GM12878 (cell line): ENCODE measurements around the gene FABP2. TPM values are rescaled to one million over a fixed set of nuclear protein-coding genes. Genes with fewer than 3 reads are reported as not detected.

Experiments used
- ATAC-seq: fragments of 200-7000 bp; cut with Tn5 transposase; 3 replicates; pipeline ENCODE4 v1.9.1; 2020; ENCODE audit warnings: mild to moderate bottlenecking, moderate library complexity
- Bru-seq: library from RNA; stranded (reverse); fragments of 400-500 nt; gene quantifications from one replicate; lab custom pipeline; 2021; lab: Mats Ljungman, UMichigan
- BruChase-seq, 2 experiments: library from RNA; stranded (reverse); fragments of 400-500 nt; gene quantifications; one replicate each; lab custom pipeline; 2021; lab: Mats Ljungman, UMichigan
- BruUV-seq: library from RNA; stranded (reverse); fragments of 400-500 nt; replicated peaks from 2 replicates; lab custom pipeline; 2021; lab: Mats Ljungman, UMichigan
- CTCF ChIA-PET: fragments of 300-600 bp; sonication (Branson Sonifier 250); formaldehyde crosslinking; extraction: SDS; loops from one replicate; lab custom pipeline; 2021; ENCODE audit warnings: inconsistent platforms; lab: Yijun Ruan, JAX
- POLR2A ChIA-PET: fragments of 350-600 bp; formaldehyde crosslinking; extraction: SDS; loops from one replicate; lab custom pipeline; 2021; ENCODE audit warnings: inconsistent platforms; lab: Charles Lee
- RAD21 ChIA-PET: fragments of 300-600 bp; sonication (Branson Sonifier 250); formaldehyde crosslinking; loops from one replicate; lab custom pipeline; 2023; ENCODE audit warnings: antibody characterized with exemption; ENCODE audit not compliant: unreplicated experiment; lab: Charles Lee
- SMC1A ChIA-PET: fragments of 300-600 bp; sonication (Branson Sonifier 250); formaldehyde crosslinking; loops from one replicate; lab custom pipeline; 2023; ENCODE audit not compliant: unreplicated experiment, uncharacterized antibody; lab: Charles Lee
- DNase-seq: peaks from one replicate; pipeline ENCODE4 v3.0.0-alpha.2; 2011; ENCODE audit warnings: low read depth, low spot score
- FAIRE-seq: peaks from 3 replicates; lab custom pipeline; 2011; peaks lifted over from hg19 to GRCh38; lab: Jason Lieb, UNC
- H2AFZ ChIP-seq: 2 replicates; pipeline ENCODE4 v1.6.0; 2011; ENCODE audit warnings: low read depth, low read length, control low read depth; ENCODE audit not compliant: control insufficient read depth
- H3K27ac ChIP-seq: 2 replicates; pipeline ENCODE4 v1.5.1; 2011; ENCODE audit warnings: control low read depth; ENCODE audit not compliant: control insufficient read depth, insufficient read depth
- H3K27me3 ChIP-seq, 2 experiments: replicated peaks in 1 of 2; 2 replicates each; pipeline versions ENCODE4 v1.6.0 to v1.6.1; 2011; ENCODE audit warnings: low read length in 1 of 2; ENCODE audit not compliant: control insufficient read depth in 2 of 2, insufficient read depth in 2 of 2
- H3K36me3 ChIP-seq, 2 experiments: 2 replicates each; pipeline ENCODE4 v1.5.1; 2011; ENCODE audit warnings: low read length in 1 of 2; ENCODE audit not compliant: control insufficient read depth in 2 of 2, insufficient read depth in 2 of 2
- H3K4me1 ChIP-seq: 2 replicates; pipeline ENCODE4 v1.6.1; 2011; ENCODE audit warnings: mild to moderate bottlenecking, low read length, moderate library complexity, mixed read lengths; ENCODE audit not compliant: control insufficient read depth, insufficient read depth
- H3K4me2 ChIP-seq: 2 replicates; pipeline ENCODE4 v1.6.0; 2011; ENCODE audit warnings: control low read depth; ENCODE audit not compliant: control insufficient read depth, insufficient read depth
- H3K4me3 ChIP-seq: fragments of 200-600 bp; sonication (generic); 2 replicates; pipeline ENCODE4 v1.5.1; 2016
- H3K79me2 ChIP-seq: 2 replicates; pipeline ENCODE4 v1.6.0; 2011; ENCODE audit warnings: low read length; ENCODE audit not compliant: control insufficient read depth, insufficient read depth
- H3K9ac ChIP-seq: 2 replicates; pipeline ENCODE4 v1.8.0; 2011; ENCODE audit warnings: low read length, control low read depth, mixed read lengths; ENCODE audit not compliant: control insufficient read depth, insufficient read depth
- H3K9me3 ChIP-seq: replicated peaks from 3 replicates; pipeline ENCODE4 v1.5.1; 2011; ENCODE audit warnings: mild to moderate bottlenecking, low read length; ENCODE audit not compliant: control insufficient read depth, insufficient read depth
- H4K20me1 ChIP-seq: 2 replicates; pipeline ENCODE4 v1.6.0; 2011; ENCODE audit not compliant: control insufficient read depth, insufficient read depth
- ATF7 ChIP-seq: fragments of 450-650 bp; IDR thresholded peaks from 2 replicates; pipeline ENCODE4 v1.6.1; 2016; ENCODE audit warnings: low read depth, mild to moderate bottlenecking
- GABPA ChIP-seq: IDR thresholded peaks from 2 replicates; pipeline ENCODE4 v1.6.1; 2014; ENCODE audit warnings: antibody characterized with exemption, low read depth, mild to moderate bottlenecking, inconsistent platforms
- GATAD2B ChIP-seq: fragments of 450-650 bp; conservative IDR thresholded peaks from 2 replicates; pipeline ENCODE4 v1.6.1; 2017; ENCODE audit warnings: low read depth, mild to moderate bottlenecking, moderate library complexity
- JUND ChIP-seq: IDR thresholded peaks from 2 replicates; pipeline ENCODE4 v1.6.1; 2012; ENCODE audit warnings: low read depth, mild to moderate bottlenecking, low read length, improper control_type of control experiment, moderate library complexity
- MTA2 ChIP-seq: fragments of 450-650 bp; IDR thresholded peaks from 2 replicates; pipeline ENCODE4 v1.6.1; 2016; ENCODE audit warnings: low read depth, mild to moderate bottlenecking, moderate library complexity
- MYC ChIP-seq: IDR thresholded peaks from 2 replicates; pipeline ENCODE4 v1.6.1; 2011; ENCODE audit warnings: mild to moderate bottlenecking, low read length, moderate library complexity, inconsistent platforms; ENCODE audit not compliant: insufficient read depth, insufficient replicate concordance, insufficient read length, severe bottlenecking
- NBN ChIP-seq: fragments of 450-650 bp; IDR thresholded peaks from 2 replicates; pipeline ENCODE4 v1.6.1; 2016
- RB1 ChIP-seq: fragments of 450-650 bp; formaldehyde crosslinking; IDR thresholded peaks from 2 replicates; pipeline ENCODE4 v1.6.1; 2017; ENCODE audit warnings: mild to moderate bottlenecking, borderline replicate concordance
- SIN3A ChIP-seq: IDR thresholded peaks from 2 replicates; pipeline ENCODE4 v1.6.1; 2012; ENCODE audit warnings: low read depth, low read length, improper control_type of control experiment
- SPI1 ChIP-seq: IDR thresholded peaks from 2 replicates; pipeline ENCODE4 v1.6.1; 2011; ENCODE audit warnings: low read depth, mild to moderate bottlenecking, low read length, moderate library complexity, borderline replicate concordance; ENCODE audit not compliant: insufficient read depth
- ZSCAN29 ChIP-seq: fragments of 450-650 bp; IDR thresholded peaks from 2 replicates; pipeline ENCODE4 v1.6.1; 2017; ENCODE audit warnings: mild to moderate bottlenecking, moderate library complexity
- WGBS: methylation state at CpG from one replicate; pipeline ENCODE4 v1.1.6; 2016; ENCODE audit warnings: low lambda C conversion rate; ENCODE audit not compliant: insufficient replicate concordance, insufficient coverage; ENCODE audit errors: missing lambda C conversion rate; 5-methylcytosine and 5-hydroxymethylcytosine counted together
- in situ Hi-C: fragments of 300-500 bp; cut with MboI; formaldehyde crosslinking; loops from 9 replicates; pipeline ENCODE4 v1.14.3; 2018; ENCODE audit warnings: mixed read lengths
- intact Hi-C: fragments of 100-400 bp; cut with micrococcal nuclease; formaldehyde crosslinking; loops from one replicate; pipeline ENCODE4 v1.14.2; 2022; ENCODE audit not compliant: unreplicated experiment
- long read RNA-seq, 2 experiments: library from polyadenylated mRNA; unstranded; transcript quantifications; one replicate each; pipeline ENCODE4 v2.0.0, GENCODE V29; 2019 to 2020
- polyA minus RNA-seq, 3 experiments: library from RNA; depleted of rRNA, polyadenylated mRNA; stranded (reverse); fragments of >200 nt; gene quantifications; 2 replicates each; pipeline ENCODE4 v1.2.3, GENCODE V29; 2011
- polyA plus RNA-seq, 11 experiments: library from polyadenylated mRNA; depleted of rRNA in 4 of 11; unstranded in 6 of 11; stranded (reverse) in 5 of 11; fragments of >200 nt; fragmentation: Nextera tagmentation in 4 of 11; fragmentation: Illumina TruSeq in 1 of 11; extraction: Ambion mirVana in 4 of 11; extraction: Trizol in 1 of 11; gene quantifications; 1 replicate in 1 of 11; 2 replicates in 10 of 11; pipeline versions ENCODE4 v1.2.1 to v1.2.3, GENCODE V29; 2011 to 2016; ENCODE audit warnings: inconsistent platforms in 2 of 11, missing spikeins in 2 of 11, low read depth in 1 of 11
- total RNA-seq, 4 experiments: library from RNA; depleted of rRNA in 3 of 4; stranded (reverse); fragments of >200 nt in 3 of 4; fragmentation: Illumina TruSeq in 1 of 4; extraction: Trizol in 1 of 4; gene quantifications; 2 replicates each; pipeline versions ENCODE4 v1.2.1 to v1.2.3, GENCODE V29; 2013 to 2021
- TF ChIP-seq, protein P1 (sequence below): fragments of 450-650 bp; IDR thresholded peaks from 2 replicates; pipeline ENCODE4 v1.6.1; 2017; ENCODE audit warnings: mild to moderate bottlenecking, moderate library complexity
- TF ChIP-seq, protein P2 (sequence below): fragments of 450-650 bp; IDR thresholded peaks from 2 replicates; pipeline ENCODE4 v1.6.1; 2016; ENCODE audit warnings: mild to moderate bottlenecking
- TF ChIP-seq, protein P3 (sequence below): fragments of 450-650 bp; IDR thresholded peaks from 2 replicates; pipeline ENCODE4 v1.6.1; 2017; ENCODE audit warnings: borderline replicate concordance

Gene FABP2
- not detected in 2 replicates for total RNA-seq (2013; cell fraction: nucleolus; rRNA removed)
- total RNA-seq (2014; rRNA removed) (not detected in 2 replicates), total RNA-seq (2014; rRNA removed; fragmentation: Illumina TruSeq; extraction: Trizol) (not detected in 2 replicates), total RNA-seq (2021) (not detected in 2 replicates), polyA plus RNA-seq (2011; rRNA removed) (not detected in 2 replicates), polyA plus RNA-seq (2014; fragmentation: Illumina TruSeq; extraction: Trizol) (not detected in 2 replicates), polyA plus RNA-seq (2014; fragmentation: Nextera tagmentation; extraction: Ambion mirVana) (not detected), polyA plus RNA-seq (2014; rRNA removed) (not detected in 2 replicates), polyA plus RNA-seq (2016; fragmentation: Nextera tagmentation; extraction: Ambion mirVana) (not detected), polyA minus RNA-seq (2011; rRNA and poly(A)+ RNA removed) (not detected in 2 replicates), Bru-seq, nascent RNA (not detected), BruChase-seq, experiment 1, labeled RNA remaining after a 6-hour chase (not detected), BruChase-seq, experiment 2, labeled RNA remaining after a 2-hour chase (not detected)
- polyA plus RNA-seq (2011; ENCODE audit: low read depth), result not detected
- not detected in 2 replicates for polyA plus RNA-seq (2011; cell fraction: cytosol; rRNA removed)
- polyA plus RNA-seq (2011; cell fraction: nucleus; rRNA removed), result not detected in 2 replicates
- not detected in 2 replicates for polyA plus RNA-seq (2012)
- not detected in 2 replicates for polyA minus RNA-seq (2011; cell fraction: cytosol; rRNA and poly(A)+ RNA removed)
- not detected in 2 replicates for polyA minus RNA-seq (2011; cell fraction: nucleus; rRNA and poly(A)+ RNA removed)
- long read RNA-seq, experiment 1, result 0 reads
- long read RNA-seq, experiment 2, result 0 reads

DNA sequence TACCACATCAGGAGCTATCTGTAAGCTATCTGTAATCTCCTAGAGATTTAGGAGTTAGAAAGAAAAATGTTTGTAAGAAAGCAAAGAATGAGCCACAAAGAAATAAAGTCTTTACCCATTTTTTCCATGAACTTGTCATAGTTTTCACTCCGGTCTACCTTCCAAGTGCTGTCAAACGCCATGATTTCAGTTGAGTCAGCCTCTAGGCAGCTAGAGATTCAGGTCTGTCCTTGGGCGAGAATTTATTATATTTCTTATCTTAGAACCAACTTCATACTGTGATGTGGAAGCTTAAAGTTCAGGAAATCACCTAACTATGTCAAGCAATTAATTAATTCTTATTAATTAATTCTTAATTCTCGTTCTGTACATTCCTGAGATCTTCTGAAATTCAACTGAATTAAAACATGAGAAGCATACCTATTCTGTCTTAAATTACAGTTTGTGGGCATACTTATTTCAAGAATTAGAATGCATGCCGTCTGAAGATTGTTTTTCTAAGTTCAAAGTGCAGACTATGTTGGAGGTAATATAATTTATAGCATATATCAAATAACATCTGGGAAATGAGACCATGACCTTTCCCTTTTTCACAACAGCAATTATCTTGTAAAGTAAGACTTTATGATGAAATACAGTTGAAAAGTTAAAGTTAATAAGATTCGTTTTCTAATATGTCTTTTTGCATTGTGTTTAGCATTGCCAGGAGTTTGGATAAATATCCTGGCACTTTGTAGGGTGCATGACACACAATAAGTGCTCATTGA, at the start of gene FABP2:
TSS of gene FABP2 (minus strand) at position 218 of the 767 bp plus-strand sequence. CDS start at position 182, 36 bp downstream.
- ChIA-PET POLR2A (interaction anchor here (1.0 kb wide), 1 partner anchor 22 kb away, joined by 4 read pairs; a partner anchor contains a TSS), RAD21 (no interaction called here), SMC1A (interaction anchor here (1.0 kb wide), 1 partner anchor 24 kb away, joined by 4 read pairs; no protein-coding TSS in a partner anchor), CTCF (interaction anchor here (0.8 kb wide), 1 partner anchor 172 kb away, joined by 3 read pairs; no protein-coding TSS in a partner anchor)
- Histone ChIP-seq H3K4me1 (no peaks in the 10 kb centered on the region), H3K27ac (no peak within 1 kb of the TSS), H2AFZ (no peak within 1 kb of the TSS), H3K36me3 (no peaks in the 10 kb centered on the region), H3K4me3 (no peak within 1 kb of the TSS), H3K79me2 (no peaks in the 10 kb centered on the region), H3K27me3 (no peaks in the 10 kb centered on the region), H3K9me3 (no peaks in the 10 kb centered on the region), H3K4me2 (no peak within 1 kb of the TSS), H3K9ac (no peak within 1 kb of the TSS), H4K20me1 (no peaks in the 10 kb centered on the region)
- DNase-seq (no peak), ATAC-seq (no peak), FAIRE-seq (no peak)
- intact Hi-C loops, result no loop called here
- no TSS peak for BruUV-seq
- in situ Hi-C loops, result no loop called here
- 31% methylated on average over 6 of the region's 6 CpGs for WGBS
- TF ChIP-seq, protein P1, sequence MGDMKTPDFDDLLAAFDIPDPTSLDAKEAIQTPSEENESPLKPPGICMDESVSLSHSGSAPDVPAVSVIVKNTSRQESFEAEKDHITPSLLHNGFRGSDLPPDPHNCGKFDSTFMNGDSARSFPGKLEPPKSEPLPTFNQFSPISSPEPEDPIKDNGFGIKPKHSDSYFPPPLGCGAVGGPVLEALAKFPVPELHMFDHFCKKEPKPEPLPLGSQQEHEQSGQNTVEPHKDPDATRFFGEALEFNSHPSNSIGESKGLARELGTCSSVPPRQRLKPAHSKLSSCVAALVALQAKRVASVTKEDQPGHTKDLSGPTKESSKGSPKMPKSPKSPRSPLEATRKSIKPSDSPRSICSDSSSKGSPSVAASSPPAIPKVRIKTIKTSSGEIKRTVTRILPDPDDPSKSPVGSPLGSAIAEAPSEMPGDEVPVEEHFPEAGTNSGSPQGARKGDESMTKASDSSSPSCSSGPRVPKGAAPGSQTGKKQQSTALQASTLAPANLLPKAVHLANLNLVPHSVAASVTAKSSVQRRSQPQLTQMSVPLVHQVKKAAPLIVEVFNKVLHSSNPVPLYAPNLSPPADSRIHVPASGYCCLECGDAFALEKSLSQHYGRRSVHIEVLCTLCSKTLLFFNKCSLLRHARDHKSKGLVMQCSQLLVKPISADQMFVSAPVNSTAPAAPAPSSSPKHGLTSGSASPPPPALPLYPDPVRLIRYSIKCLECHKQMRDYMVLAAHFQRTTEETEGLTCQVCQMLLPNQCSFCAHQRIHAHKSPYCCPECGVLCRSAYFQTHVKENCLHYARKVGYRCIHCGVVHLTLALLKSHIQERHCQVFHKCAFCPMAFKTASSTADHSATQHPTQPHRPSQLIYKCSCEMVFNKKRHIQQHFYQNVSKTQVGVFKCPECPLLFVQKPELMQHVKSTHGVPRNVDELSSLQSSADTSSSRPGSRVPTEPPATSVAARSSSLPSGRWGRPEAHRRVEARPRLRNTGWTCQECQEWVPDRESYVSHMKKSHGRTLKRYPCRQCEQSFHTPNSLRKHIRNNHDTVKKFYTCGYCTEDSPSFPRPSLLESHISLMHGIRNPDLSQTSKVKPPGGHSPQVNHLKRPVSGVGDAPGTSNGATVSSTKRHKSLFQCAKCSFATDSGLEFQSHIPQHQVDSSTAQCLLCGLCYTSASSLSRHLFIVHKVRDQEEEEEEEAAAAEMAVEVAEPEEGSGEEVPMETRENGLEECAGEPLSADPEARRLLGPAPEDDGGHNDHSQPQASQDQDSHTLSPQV, result no peak
- TF ChIP-seq MYC, result no peak
- TF ChIP-seq RB1, result no peak
- no peak for TF ChIP-seq NBN
- no peak for TF ChIP-seq MTA2
- TF ChIP-seq ZSCAN29, result no peak
- TF ChIP-seq GABPA, result no peak
- no peak for TF ChIP-seq GATAD2B
- TF ChIP-seq SPI1, result no peak
- TF ChIP-seq, protein P2, sequence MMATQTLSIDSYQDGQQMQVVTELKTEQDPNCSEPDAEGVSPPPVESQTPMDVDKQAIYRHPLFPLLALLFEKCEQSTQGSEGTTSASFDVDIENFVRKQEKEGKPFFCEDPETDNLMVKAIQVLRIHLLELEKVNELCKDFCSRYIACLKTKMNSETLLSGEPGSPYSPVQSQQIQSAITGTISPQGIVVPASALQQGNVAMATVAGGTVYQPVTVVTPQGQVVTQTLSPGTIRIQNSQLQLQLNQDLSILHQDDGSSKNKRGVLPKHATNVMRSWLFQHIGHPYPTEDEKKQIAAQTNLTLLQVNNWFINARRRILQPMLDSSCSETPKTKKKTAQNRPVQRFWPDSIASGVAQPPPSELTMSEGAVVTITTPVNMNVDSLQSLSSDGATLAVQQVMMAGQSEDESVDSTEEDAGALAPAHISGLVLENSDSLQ, result no peak
- TF ChIP-seq SIN3A, result no peak
- TF ChIP-seq, protein P3, sequence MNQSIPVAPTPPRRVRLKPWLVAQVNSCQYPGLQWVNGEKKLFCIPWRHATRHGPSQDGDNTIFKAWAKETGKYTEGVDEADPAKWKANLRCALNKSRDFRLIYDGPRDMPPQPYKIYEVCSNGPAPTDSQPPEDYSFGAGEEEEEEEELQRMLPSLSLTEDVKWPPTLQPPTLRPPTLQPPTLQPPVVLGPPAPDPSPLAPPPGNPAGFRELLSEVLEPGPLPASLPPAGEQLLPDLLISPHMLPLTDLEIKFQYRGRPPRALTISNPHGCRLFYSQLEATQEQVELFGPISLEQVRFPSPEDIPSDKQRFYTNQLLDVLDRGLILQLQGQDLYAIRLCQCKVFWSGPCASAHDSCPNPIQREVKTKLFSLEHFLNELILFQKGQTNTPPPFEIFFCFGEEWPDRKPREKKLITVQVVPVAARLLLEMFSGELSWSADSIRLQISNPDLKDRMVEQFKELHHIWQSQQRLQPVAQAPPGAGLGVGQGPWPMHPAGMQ, result no peak
- TF ChIP-seq ATF7, result no peak
- TF ChIP-seq JUND, result no peak
